ENCODE measurements around the gene PTPRE. TPM values are rescaled to one million over a fixed set of nuclear protein-coding genes. Genes with fewer than 3 reads are reported as not detected.

The PTPRE gene
- total and polyA plus RNA-seq, 5 donors = 6.7 to 21.1 (median 12.9) TPM

DNA sequence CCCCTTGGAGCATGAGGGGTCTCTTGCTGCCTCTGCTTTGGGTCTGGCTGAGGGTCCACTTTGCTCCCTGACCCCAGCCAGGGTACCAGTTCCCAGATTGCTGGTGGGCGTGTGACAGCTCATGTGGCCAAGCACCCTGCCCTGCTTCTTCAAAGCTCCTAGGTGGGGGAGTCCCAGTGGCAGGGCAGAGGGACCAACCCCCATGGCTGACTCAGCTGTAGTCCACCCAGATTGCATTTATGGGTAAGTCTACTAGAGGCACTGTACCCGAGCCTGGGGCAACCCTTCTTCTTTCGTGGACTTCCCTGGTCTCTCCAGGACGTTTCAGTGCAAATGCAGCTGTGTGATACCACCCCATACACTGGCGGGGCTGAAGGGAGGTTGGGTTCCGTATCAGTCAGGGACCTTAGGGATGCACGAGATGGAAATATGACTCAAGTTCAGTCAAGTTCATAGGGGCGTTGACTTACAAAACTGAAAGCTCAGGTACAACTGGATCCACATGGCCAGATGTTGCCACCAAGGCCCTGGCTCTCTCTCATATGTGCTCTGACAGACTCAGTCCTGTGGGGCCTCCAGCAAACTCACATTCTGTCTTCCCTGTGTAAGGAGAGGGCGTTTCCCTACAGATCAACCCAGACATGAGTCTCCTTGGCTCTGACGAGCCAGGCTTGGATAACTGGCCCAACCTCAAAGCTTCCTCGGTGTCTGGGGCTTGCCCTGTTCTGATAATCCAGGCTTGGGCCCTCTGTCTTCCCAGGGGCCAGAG, 13.6 kb downstream of the PTPRE start:
- intact Hi-C loops (cut with DNase I) = loop anchor here in 1 of 4 donors (10.0 kb wide), 1 partner anchor 54 kb away; no protein-coding TSS in a partner anchor
- Histone ChIP-seq H3K4me1 (ENCODE audit: control insufficient read depth, insufficient read depth, low read length) (peaks cover 17% of the 10 kb centered on the region), H3K9me3 (ENCODE audit: control insufficient read depth, low read length) (no peaks in the 10 kb centered on the region), H3K27me3 (ENCODE audit: control insufficient read depth, insufficient read depth) (no peaks in the 10 kb centered on the region), H3K27ac (ENCODE audit: low read length) (peak overlapping the region; percentile 43), H3K4me3 (ENCODE audit: low read length) (no peak overlapping the region)
- ATAC-seq (no peak), DNase-seq (no peak)
- WGBS = 86% methylated on average over 11 of the region's 11 CpGs

DNA sequence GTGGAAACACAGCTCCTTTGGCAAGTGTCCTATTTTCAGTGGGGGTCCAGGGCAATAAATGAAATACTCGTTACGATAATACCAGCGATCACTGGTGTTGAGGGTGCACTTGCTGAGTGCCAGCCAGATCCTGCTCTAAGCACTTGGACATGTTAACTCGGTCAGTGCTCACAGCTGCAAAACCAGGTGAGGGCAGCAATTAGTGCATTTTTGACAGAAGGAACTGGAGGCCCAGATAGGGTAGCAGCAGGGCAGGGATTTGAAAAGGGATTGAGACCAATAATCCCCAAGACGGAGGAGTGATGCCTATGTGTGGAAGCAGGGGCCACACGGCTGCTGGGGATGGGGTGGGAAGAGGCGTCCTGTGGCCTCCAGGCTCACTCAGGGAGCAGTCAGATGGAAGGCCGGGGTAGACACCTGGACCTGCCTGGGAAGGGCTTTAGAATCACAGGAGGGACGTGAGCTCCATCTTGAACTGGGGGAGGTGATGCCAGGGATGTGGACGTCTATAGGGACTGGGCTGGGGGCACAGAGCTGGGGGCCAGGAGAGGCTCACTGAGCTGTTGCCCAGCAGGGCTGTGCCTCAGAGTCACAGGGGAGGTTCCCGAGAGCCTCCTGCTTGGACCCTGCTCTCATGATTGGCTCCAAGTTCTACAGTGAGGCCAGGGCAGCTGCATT, 14.3 kb downstream of the PTPRE start:
- ATAC-seq = no peak
- H3K9me3 ChIP-seq (ENCODE audit: control insufficient read depth, low read length) = no peaks in the 10 kb centered on the region
- intact Hi-C loops (cut with DNase I) = loop anchor here in 1 of 4 donors (10.0 kb wide), 1 partner anchor 54 kb away; no protein-coding TSS in a partner anchor
- no peak overlapping the region for H3K4me3 ChIP-seq (ENCODE audit: low read length)
- 88% methylated on average over 11 of the region's 11 CpGs for WGBS
- H3K4me1 ChIP-seq (ENCODE audit: control insufficient read depth, insufficient read depth, low read length) = peaks cover 19% of the 10 kb centered on the region
- DNase-seq = no peak
- H3K27ac ChIP-seq (ENCODE audit: low read length) = peak overlapping the region; percentile 5
- no peaks in the 10 kb centered on the region for H3K27me3 ChIP-seq (ENCODE audit: control insufficient read depth, insufficient read depth)

DNA sequence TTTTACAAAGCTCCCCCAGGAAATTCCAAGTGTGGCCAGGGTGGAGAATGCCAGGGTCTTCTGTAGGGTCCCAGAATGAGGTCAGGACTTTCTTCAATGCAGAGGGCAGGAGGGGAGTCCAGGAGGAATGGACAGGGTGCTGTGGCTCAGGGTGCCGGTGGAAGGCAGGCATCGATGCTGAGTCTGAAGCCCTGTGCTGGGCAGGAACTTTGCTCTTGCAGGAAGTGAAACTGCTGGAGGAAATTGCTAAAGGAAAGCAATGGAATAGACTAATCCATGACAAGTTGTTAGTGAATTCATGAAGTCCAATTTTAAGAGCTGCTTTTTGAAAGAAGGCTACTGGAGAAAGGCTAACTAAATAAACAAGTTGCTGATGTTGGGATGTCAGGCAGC, 14.8 kb downstream of the PTPRE start:
- Histone ChIP-seq H3K4me1 (ENCODE audit: control insufficient read depth, insufficient read depth, low read length) (peaks cover 19% of the 10 kb centered on the region), H3K9me3 (ENCODE audit: control insufficient read depth, low read length) (no peaks in the 10 kb centered on the region), H3K27me3 (ENCODE audit: control insufficient read depth, insufficient read depth) (no peaks in the 10 kb centered on the region), H3K27ac (ENCODE audit: low read length) (no peak overlapping the region), H3K4me3 (ENCODE audit: low read length) (no peak overlapping the region)
- intact Hi-C loops (cut with DNase I) = loop anchor here in 1 of 4 donors (10.0 kb wide), 1 partner anchor 53 kb away; no protein-coding TSS in a partner anchor
- WGBS = 72% methylated on average over 2 of the region's 2 CpGs
- ATAC-seq (peak in 1 of 2 donors; percentile 6), DNase-seq (peak in 1 of 3 donors; percentile 65)

DNA sequence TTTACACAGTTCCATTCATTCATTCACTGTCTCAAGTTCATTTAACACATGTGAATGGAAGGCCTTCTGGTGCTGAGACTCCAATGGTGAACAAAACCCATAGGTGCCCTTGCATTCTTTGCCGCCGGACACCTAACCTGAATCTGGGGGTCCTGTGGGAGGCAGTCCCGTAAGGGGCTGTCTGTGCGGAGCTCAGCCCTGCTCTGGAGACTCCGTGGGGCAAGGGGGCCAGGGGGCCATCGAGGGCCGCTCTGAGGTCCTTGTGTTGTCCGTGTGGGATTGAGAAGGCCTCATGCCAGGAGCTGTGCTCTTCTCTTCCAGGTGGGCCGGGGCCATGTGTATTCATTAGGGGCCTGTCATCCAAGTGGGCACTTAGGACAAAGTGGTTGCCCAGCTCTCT, 15.3 kb downstream of the PTPRE start:
- no peaks in the 10 kb centered on the region for H3K9me3 ChIP-seq (ENCODE audit: control insufficient read depth, low read length)
- no peak for ATAC-seq
- DNase-seq = no peak
- WGBS = 95% methylated on average over 9 of the region's 9 CpGs
- H3K4me3 ChIP-seq (ENCODE audit: low read length) = no peak overlapping the region
- H3K27ac ChIP-seq (ENCODE audit: low read length) = peak overlapping the region; percentile 69
- H3K4me1 ChIP-seq (ENCODE audit: control insufficient read depth, insufficient read depth, low read length) = peaks cover 19% of the 10 kb centered on the region
- intact Hi-C loops (cut with DNase I) = loop anchor here in 1 of 4 donors (10.0 kb wide), 1 partner anchor 53 kb away; no protein-coding TSS in a partner anchor
- no peaks in the 10 kb centered on the region for H3K27me3 ChIP-seq (ENCODE audit: control insufficient read depth, insufficient read depth)

DNA sequence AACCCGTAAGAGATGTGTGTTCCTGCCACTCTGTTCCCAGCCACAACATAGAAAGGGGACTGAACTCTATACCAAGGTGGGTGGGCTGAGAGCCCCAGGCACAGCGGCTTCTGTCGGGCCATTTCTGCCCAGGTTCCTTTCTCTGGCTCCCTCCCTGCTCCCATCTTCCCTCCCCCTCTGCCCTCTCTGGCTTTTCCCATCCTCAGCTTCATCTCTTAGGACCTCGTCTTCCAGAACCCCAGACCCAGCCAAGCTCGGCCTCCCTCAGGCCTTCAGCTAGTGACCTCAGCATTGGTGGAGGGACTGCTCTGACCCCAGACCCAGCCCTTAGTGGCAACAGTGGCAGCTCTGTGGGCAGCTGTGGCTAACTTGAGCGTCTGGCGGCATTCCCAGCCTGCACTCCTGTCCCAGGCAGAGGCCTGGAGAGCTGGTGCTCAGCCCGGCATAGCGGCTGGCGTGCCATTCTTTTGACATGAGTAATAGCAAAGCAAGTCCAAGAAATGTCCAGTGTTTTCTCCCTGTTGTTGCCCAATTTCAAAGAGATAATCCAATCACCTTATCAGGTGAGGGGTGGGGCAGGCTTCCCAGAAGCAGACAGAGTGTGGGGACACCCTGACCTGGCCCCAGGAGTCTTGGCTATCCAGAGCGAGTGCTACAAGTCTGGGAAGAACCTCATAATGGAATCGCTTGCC, 15.9 kb downstream of the PTPRE start:
- Histone ChIP-seq H3K4me3 (ENCODE audit: low read length) (no peak overlapping the region), H3K27me3 (ENCODE audit: control insufficient read depth, insufficient read depth) (no peaks in the 10 kb centered on the region), H3K9me3 (ENCODE audit: control insufficient read depth, low read length) (no peaks in the 10 kb centered on the region), H3K4me1 (ENCODE audit: control insufficient read depth, insufficient read depth, low read length) (peaks cover 19% of the 10 kb centered on the region), H3K27ac (ENCODE audit: low read length) (peak overlapping the region; percentile 69)
- peak; percentile 82 to 86 for ATAC-seq
- intact Hi-C loops (cut with DNase I) = loop anchor here in 1 of 4 donors (10.0 kb wide), 1 partner anchor 52 kb away; no protein-coding TSS in a partner anchor
- peak; percentile 78 to 90 (median 90) for DNase-seq
- 67% methylated on average over 12 of the region's 12 CpGs for WGBS

DNA sequence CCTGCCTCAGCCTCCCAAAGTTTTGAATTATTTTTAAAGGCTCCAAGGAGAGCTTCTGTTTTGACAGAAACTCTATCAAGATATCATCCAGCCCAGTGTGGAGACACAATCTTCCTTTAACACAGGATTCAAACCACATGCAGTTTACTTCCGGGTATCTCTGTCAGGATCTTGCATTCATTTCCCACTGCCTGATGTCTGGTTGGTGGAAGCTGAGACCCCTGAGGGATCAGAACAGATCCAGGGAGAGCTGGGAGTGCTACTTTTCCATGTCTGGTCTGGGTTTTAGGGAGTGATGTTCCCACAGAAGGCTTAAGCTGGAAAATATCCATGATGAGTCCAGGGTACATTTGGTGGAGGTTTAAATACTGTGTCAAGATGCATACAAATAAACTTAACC, 16.7 kb downstream of the PTPRE start:
- DNase-seq = no peak
- Histone ChIP-seq H3K9me3 (ENCODE audit: control insufficient read depth, low read length) (no peaks in the 10 kb centered on the region), H3K27me3 (ENCODE audit: control insufficient read depth, insufficient read depth) (no peaks in the 10 kb centered on the region), H3K4me3 (ENCODE audit: low read length) (no peak overlapping the region), H3K4me1 (ENCODE audit: control insufficient read depth, insufficient read depth, low read length) (peaks cover 19% of the 10 kb centered on the region), H3K27ac (ENCODE audit: low read length) (peak overlapping the region; percentile 69)
- ATAC-seq = no peak
- intact Hi-C loops (cut with DNase I) = loop anchor here in 1 of 4 donors (10.0 kb wide), 1 partner anchor 51 kb away; no protein-coding TSS in a partner anchor
- 74% methylated on average over 1 of the region's 1 CpG for WGBS

DNA sequence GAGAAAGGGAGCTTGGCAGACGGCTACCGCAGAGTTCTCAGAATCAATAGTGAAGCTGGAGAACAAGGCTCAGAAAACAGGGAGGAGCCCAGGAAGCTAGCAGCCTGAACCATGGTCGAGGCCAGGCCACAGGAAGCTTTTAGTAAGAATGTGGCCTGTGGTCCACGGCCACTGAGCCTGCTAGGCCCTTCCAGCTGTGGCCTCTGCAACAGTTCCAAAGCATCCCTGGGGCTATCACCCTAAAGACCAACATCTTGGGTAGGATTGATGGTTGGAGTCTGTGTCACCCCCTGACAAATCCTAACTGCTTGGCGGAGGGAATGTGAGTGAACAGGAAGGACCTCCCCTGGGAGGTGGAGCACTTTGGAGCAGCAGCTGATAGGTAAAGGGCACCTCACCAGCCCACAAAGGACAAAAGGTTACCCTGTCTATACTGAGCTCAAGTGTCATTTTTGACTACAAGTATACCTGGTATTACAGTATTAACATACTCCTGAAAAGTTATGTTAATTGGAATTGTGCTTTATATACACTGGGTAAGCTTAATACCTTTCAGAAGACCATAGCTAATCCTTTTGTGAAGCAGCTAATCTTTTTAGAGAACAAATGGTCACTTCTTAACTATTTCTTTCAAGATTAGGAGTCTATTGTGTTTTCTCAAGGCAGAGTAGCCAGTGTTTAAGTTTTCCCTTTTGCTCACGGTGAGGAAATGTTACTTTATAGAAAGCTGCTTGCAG, 18.7 kb downstream of the PTPRE start:
- ATAC-seq = no peak
- no peak overlapping the region for H3K4me3 ChIP-seq (ENCODE audit: low read length)
- intact Hi-C loops (cut with DNase I) = loop anchor here in 1 of 4 donors (10.0 kb wide), 1 partner anchor 49 kb away; no protein-coding TSS in a partner anchor
- WGBS = 77% methylated on average over 6 of the region's 6 CpGs
- peaks cover 9% of the 10 kb centered on the region for H3K4me1 ChIP-seq (ENCODE audit: control insufficient read depth, insufficient read depth, low read length)
- H3K27ac ChIP-seq (ENCODE audit: low read length) = no peak overlapping the region
- H3K27me3 ChIP-seq (ENCODE audit: control insufficient read depth, insufficient read depth) = no peaks in the 10 kb centered on the region
- no peak for DNase-seq
- no peaks in the 10 kb centered on the region for H3K9me3 ChIP-seq (ENCODE audit: control insufficient read depth, low read length)

DNA sequence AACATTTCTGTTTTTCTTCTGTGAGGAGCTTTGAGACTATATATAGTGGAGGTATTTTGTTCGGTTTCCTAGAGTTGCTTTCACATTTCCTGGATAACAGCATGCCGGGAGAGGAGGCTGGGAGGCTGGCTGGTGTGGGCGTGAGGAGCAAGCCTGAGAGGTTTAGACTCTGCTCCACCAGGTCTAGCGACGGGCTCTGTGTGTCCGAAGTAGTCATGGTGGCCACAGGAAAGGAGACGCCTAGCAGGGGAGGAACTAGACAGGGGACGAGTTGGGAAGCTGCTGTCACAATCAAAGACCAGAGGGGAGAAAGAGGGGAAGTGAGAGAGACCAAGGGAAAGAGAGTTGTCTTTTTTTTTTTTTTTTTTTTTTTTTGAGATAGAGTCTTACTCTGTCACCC, 19.6 kb downstream of the PTPRE start:
- Histone ChIP-seq H3K27ac (ENCODE audit: low read length) (peak overlapping the region; percentile 23), H3K27me3 (ENCODE audit: control insufficient read depth, insufficient read depth) (no peaks in the 10 kb centered on the region), H3K9me3 (ENCODE audit: control insufficient read depth, low read length) (no peaks in the 10 kb centered on the region), H3K4me3 (ENCODE audit: low read length) (no peak overlapping the region), H3K4me1 (ENCODE audit: control insufficient read depth, insufficient read depth, low read length) (peaks cover 9% of the 10 kb centered on the region)
- ATAC-seq = peak; percentile 41 to 46
- intact Hi-C loops (cut with DNase I) = loop anchor here in 1 of 4 donors (10.0 kb wide), 1 partner anchor 48 kb away; no protein-coding TSS in a partner anchor
- peak in 1 of 3 donors; percentile 52 for DNase-seq
- 58% methylated on average over 8 of the region's 8 CpGs for WGBS

DNA sequence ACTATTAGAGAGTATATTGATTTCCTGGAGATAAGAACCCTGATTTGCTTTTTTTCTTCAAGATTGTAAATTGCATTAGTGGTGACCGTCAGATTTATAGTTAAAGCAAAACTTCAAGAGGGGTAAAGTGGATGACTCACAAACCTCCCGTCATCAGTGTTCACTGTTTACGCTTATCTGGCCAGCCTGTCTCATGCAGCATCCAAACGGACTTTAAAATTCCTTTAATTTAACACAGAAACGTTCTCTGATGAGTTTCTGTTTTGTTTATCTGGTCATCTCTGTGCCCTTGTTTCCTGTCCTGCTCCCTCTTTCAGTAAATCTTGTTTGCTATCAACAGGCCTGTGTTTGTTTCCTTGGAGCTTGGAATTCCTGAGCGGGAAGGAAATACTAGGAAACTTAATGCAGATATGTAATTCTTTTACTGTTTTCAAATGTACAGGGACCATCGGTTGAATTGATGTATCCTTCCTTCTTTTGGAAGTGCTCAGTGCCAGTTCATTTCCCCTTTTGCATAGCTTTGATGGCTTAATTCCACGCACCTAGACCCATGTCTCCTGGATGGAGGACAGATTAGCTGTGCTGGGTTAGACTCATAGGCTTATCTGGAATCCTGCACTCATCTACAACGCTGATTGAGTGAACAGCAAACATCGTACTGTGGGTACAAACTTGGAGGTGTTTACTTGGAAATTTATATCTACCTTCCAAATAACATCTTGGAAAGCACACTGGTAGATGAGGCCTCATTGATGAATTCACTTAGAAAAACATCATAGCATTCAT, 21.3 kb downstream of the PTPRE start:
- no peak overlapping the region for H3K27ac ChIP-seq (ENCODE audit: low read length)
- DNase-seq (no peak), ATAC-seq (no peak)
- 56% methylated on average over 10 of the region's 10 CpGs for WGBS
- no peak overlapping the region for H3K4me3 ChIP-seq (ENCODE audit: low read length)
- no peaks in the 10 kb centered on the region for H3K9me3 ChIP-seq (ENCODE audit: control insufficient read depth, low read length)
- H3K27me3 ChIP-seq (ENCODE audit: control insufficient read depth, insufficient read depth) = no peaks in the 10 kb centered on the region
- intact Hi-C loops (cut with DNase I) = loop anchor here in 1 of 4 donors (10.0 kb wide), 1 partner anchor 47 kb away; no protein-coding TSS in a partner anchor
- peaks cover 6% of the 10 kb centered on the region for H3K4me1 ChIP-seq (ENCODE audit: control insufficient read depth, insufficient read depth, low read length)

Data from right cardiac atrium (tissue), 5 donors.